ENCODE data around the gene PCDHGA8.

DNA sequence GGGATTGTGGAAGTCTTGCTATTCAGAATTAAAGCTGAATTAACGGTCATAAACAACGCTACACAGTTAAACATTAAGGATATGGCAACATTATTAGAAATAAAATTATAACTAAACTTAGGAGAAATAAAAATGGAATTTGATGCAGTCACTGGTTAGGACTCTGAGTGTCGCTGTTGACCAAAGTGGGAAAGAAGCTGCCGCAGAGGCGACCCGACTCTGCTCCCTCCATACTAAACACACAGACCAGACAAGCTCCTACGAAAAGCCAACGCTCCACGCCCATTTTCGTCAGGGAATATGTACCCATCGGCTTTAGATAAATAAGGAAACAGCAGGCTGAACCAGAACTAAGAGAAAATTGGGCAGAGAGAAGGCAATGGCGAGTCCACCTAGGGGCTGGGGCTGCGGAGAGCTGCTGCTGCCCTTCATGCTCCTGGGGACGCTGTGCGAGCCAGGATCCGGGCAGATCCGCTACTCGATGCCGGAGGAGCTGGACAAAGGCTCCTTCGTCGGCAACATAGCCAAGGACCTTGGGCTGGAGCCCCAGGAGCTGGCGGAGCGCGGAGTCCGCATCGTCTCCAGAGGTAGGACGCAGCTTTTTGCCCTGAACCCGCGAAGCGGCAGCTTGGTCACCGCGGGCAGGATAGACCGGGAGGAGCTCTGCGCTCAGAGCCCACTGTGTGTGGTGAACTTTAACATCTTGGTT lies 28.3 kb upstream of the PCDHGA8 start, which contains the start of gene PCDHGA5:
- TF ChIP-seq, protein P1, sequence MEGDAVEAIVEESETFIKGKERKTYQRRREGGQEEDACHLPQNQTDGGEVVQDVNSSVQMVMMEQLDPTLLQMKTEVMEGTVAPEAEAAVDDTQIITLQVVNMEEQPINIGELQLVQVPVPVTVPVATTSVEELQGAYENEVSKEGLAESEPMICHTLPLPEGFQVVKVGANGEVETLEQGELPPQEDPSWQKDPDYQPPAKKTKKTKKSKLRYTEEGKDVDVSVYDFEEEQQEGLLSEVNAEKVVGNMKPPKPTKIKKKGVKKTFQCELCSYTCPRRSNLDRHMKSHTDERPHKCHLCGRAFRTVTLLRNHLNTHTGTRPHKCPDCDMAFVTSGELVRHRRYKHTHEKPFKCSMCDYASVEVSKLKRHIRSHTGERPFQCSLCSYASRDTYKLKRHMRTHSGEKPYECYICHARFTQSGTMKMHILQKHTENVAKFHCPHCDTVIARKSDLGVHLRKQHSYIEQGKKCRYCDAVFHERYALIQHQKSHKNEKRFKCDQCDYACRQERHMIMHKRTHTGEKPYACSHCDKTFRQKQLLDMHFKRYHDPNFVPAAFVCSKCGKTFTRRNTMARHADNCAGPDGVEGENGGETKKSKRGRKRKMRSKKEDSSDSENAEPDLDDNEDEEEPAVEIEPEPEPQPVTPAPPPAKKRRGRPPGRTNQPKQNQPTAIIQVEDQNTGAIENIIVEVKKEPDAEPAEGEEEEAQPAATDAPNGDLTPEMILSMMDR (IDR thresholded peaks at IDR 0.05; ENCODE audit: low read length): no peak
- TF ChIP-seq EZH2 (IDR thresholded peaks at IDR 0.05; ENCODE audit: borderline replicate concordance, low read length): no peak

All from OCI-LY1 (cell line).